Gastrocnemius medialis (tissue), 4 donors: ENCODE measurements around the gene HSD3B7. TPM values are rescaled to one million over a fixed set of nuclear protein-coding genes. Genes with fewer than 3 reads are reported as not detected.

ENCODE experiments used
- ATAC-seq, 2 donors: fragments of 150-250 bp; one replicate each; pipeline ENCODE4 v1.9.1; 2016
- DNase-seq, 2 donors: peaks; one replicate each; pipeline ENCODE4 v3.0.0-alpha.2; 2019
- H3K27ac ChIP-seq, 4 donors: fragments of 200-600 bp; sonication (generic); 1 replicate in 1 of 4; 2 replicates in 3 of 4; pipeline ENCODE4 v1.5.1; 2016 to 2018; ENCODE audit warnings: mild to moderate bottlenecking in 2 of 4, moderate library complexity in 1 of 4
- H3K27me3 ChIP-seq, 3 donors: fragments of 200-600 bp; sonication (generic) in 2 of 3; 1 replicate in 1 of 3; 2 replicates in 2 of 3; pipeline versions ENCODE4 v1.5.1 to v1.6.0; 2016 to 2019; ENCODE audit warnings: mild to moderate bottlenecking in 1 of 3, moderate library complexity in 1 of 3
- H3K36me3 ChIP-seq, 2 donors: fragments of 200-600 bp; sonication (generic) in 1 of 2; one replicate each; pipeline ENCODE4 v1.5.1; 2017 to 2018
- H3K4me1 ChIP-seq, 2 donors: fragments of 200-600 bp; sonication (generic) in 1 of 2; one replicate each; pipeline ENCODE4 v1.5.1; 2016 to 2017; ENCODE audit warnings: mild to moderate bottlenecking in 2 of 2
- H3K4me3 ChIP-seq, 4 donors: fragments of 200-600 bp; sonication (generic) in 3 of 4; 1 replicate in 1 of 4; 2 replicates in 3 of 4; pipeline ENCODE4 v1.5.1; 2016 to 2019; ENCODE audit warnings: mild to moderate bottlenecking in 2 of 4
- H3K9me3 ChIP-seq, 3 donors: fragments of 200-600 bp; sonication (generic) in 2 of 3; 1 replicate in 1 of 3; 2 replicates in 2 of 3; pipeline ENCODE4 v1.5.1; 2016 to 2019
- CTCF ChIP-seq, 5 experiments: fragments of 450-650 bp in 3 of 5; fragments of 200-600 bp in 2 of 5; sonication (generic) in 2 of 5; IDR thresholded peaks in 4 of 5; conservative IDR thresholded peaks in 1 of 5; 1 replicate in 4 of 5; 2 replicates in 1 of 5; pipeline ENCODE4 v1.5.1; 2016 to 2019; ENCODE audit warnings: antibody characterized with exemption in 5 of 5, mild to moderate bottlenecking in 3 of 5, moderate library complexity in 3 of 5
- POLR2A ChIP-seq, 2 donors: fragments of 450-650 bp; IDR thresholded peaks; one replicate each; pipeline ENCODE4 v1.6.1; 2017; ENCODE audit warnings: antibody characterized with exemption in 2 of 2, mild to moderate bottlenecking in 2 of 2, moderate library complexity in 2 of 2
- in situ Hi-C, 4 donors: fragments of 200-750 bp; cut with MboI; loops; one replicate each; pipeline versions ENCODE4 v1.15.0 to v1.8.0; 2017; ENCODE audit warnings: low sequenced_read_pairs in 4 of 4
- intact Hi-C: fragments of 100-400 bp; cut with DNase I; formaldehyde crosslinking; loops from one replicate; pipeline ENCODE4 v1.15.1; 2023; ENCODE audit warnings: low total_unique reads
- total RNA-seq, 4 donors: library from RNA; depleted of rRNA; stranded (reverse); fragments of >200 nt; gene quantifications; one replicate each; pipeline versions ENCODE4 v1.1.0 to v1.2.3, GENCODE V29; 2016

HSD3B7 gene
- total RNA-seq, 4 donors from 2014 or later: 1.5 to 6.8 (median 5.4) TPM

- Histone ChIP-seq H3K36me3 (no peaks in the 10 kb centered on the region), H3K27ac (no peak overlapping the region), H3K4me3 (no peak overlapping the region), H3K4me1 (no peaks in the 10 kb centered on the region), H3K27me3 (peaks cover 6 to 20% (median 15%) of the 10 kb centered on the region in 3 donors), H3K9me3 (no peaks in the 10 kb centered on the region)
- intact Hi-C loops (no loop called here), in situ Hi-C loops (loop anchor here in 2 of 4 donors (25.0 kb wide), 2 partner anchors 158 to 858 kb away; partner anchors contain the start of genes PRSS36 (in 1 of the 2) and ZNF267 (in 1 of the 2))
- DNase-seq (no peak), ATAC-seq (no peak)
- TF ChIP-seq CTCF (IDR thresholded peaks at IDR 0.05 in 4 of 5, conservative IDR thresholded peaks at IDR 0.05 in 1 of 5) (no peak), POLR2A (IDR thresholded peaks at IDR 0.05) (no peak)
Observed at GRCh38 chr16:31004658-31005057, 19.7 kb downstream of the HSD3B7 start.

- Histone ChIP-seq H3K27me3 (peaks cover 12 to 25% (median 20%) of the 10 kb centered on the region in 3 donors), H3K4me1 (no peaks in the 10 kb centered on the region), H3K36me3 (no peaks in the 10 kb centered on the region), H3K27ac (no peak overlapping the region), H3K9me3 (no peaks in the 10 kb centered on the region), H3K4me3 (no peak overlapping the region)
- in situ Hi-C loops: loop anchor here in 2 of 4 donors (25.0 kb wide), 2 partner anchors 157 to 857 kb away; partner anchors contain the start of genes PRSS36 (in 1 of the 2) and ZNF267 (in 1 of the 2)
- TF ChIP-seq POLR2A (IDR thresholded peaks at IDR 0.05): no peak
- DNase-seq: no peak
- intact Hi-C loops: no loop called here
- ATAC-seq: no peak
Observed at GRCh38 chr16:31005350-31006085, 20.5 kb downstream of the HSD3B7 start.

DNA sequence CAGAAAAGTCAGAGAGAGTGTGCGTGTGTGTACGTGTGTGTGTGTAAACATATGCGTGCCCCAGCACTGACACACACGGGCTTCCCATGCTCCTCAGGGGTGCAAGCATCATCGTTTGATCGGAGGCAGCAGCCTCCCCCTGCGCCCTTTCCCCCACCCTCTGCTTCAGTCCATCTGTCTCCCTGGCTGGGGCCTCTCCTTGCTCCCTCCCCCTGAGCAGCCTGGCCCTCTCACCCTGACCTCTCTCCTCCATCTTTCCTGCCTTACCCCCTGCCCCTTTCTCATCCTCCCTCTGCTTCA lies 21.0 kb downstream of the HSD3B7 start:
- Histone ChIP-seq H3K36me3 (no peaks in the 10 kb centered on the region), H3K9me3 (no peaks in the 10 kb centered on the region), H3K4me3 (no peak overlapping the region), H3K27me3 (peaks cover 17 to 30% (median 23%) of the 10 kb centered on the region in 3 donors), H3K27ac (no peak overlapping the region), H3K4me1 (no peaks in the 10 kb centered on the region)
- ATAC-seq (no peak), DNase-seq (no peak)
- in situ Hi-C loops: loop anchor here in 2 of 4 donors (25.0 kb wide), 2 partner anchors 156 to 856 kb away; partner anchors contain the start of genes PRSS36 (in 1 of the 2) and ZNF267 (in 1 of the 2)
- TF ChIP-seq CTCF (IDR thresholded peaks at IDR 0.05 in 4 of 5, conservative IDR thresholded peaks at IDR 0.05 in 1 of 5) (no peak), POLR2A (IDR thresholded peaks at IDR 0.05) (no peak)
- intact Hi-C loops: no loop called here

DNA sequence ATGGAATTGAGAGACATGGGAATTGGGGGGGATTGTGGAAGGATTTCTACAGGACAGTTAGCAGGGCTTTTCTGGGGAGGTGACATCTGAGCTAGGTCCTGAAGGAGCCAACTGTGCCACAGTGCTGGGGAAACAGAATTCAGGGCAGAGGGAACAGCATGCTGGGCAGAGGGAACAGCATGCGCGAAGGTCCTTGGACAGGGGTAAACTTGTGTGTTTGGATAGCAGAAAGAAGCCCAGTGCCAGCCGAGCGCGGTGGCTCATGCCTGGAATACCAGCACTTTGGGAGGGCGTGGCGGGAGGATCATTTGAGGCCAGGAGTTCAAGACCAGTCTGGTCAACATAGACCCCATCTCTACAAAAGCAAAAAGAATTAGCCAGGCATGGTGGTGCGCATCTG lies 21.6 kb downstream of the HSD3B7 start:
- H3K4me1 ChIP-seq: no peaks in the 10 kb centered on the region
- ATAC-seq: no peak
- in situ Hi-C loops: loop anchor here in 2 of 4 donors (25.0 kb wide), 2 partner anchors 156 to 856 kb away; partner anchors contain the start of genes PRSS36 (in 1 of the 2) and ZNF267 (in 1 of the 2)
- no peaks in the 10 kb centered on the region for H3K36me3 ChIP-seq
- peaks cover 22 to 35% (median 29%) of the 10 kb centered on the region in 3 donors for H3K27me3 ChIP-seq
- TF ChIP-seq CTCF (IDR thresholded peaks at IDR 0.05 in 4 of 5, conservative IDR thresholded peaks at IDR 0.05 in 1 of 5): no peak
- TF ChIP-seq POLR2A (IDR thresholded peaks at IDR 0.05): no peak
- H3K4me3 ChIP-seq: no peak overlapping the region
- intact Hi-C loops: no loop called here
- no peaks in the 10 kb centered on the region for H3K9me3 ChIP-seq
- no peak for DNase-seq
- H3K27ac ChIP-seq: no peak overlapping the region

DNA sequence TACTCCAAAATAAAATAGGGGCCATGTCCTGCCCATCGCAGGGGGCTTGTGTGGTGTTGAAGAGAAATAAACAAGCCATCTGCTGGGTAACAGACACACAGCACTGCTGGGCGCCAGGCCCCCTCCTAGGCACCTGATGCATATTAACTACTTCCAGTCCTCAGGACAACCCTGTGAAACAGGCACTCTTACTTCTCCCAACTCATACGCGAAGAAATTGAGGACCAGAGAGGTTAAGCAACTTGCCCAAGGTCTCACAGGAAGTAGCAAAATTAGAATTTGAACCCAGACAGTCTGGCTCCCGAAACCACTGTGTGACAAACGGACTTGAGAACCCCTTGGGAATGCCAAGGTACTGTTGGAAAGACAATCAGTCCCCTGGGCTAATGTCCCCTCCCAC lies 22.7 kb downstream of the HSD3B7 start:
- Histone ChIP-seq H3K27me3 (peaks cover 31 to 46% (median 37%) of the 10 kb centered on the region in 3 donors), H3K36me3 (no peaks in the 10 kb centered on the region), H3K27ac (no peak overlapping the region), H3K4me3 (no peak overlapping the region), H3K9me3 (no peaks in the 10 kb centered on the region), H3K4me1 (no peaks in the 10 kb centered on the region)
- no peak for TF ChIP-seq CTCF (IDR thresholded peaks at IDR 0.05 in 4 of 5, conservative IDR thresholded peaks at IDR 0.05 in 1 of 5)
- no peak for TF ChIP-seq POLR2A (IDR thresholded peaks at IDR 0.05)
- DNase-seq: no peak
- intact Hi-C loops (no loop called here), in situ Hi-C loops (loop anchor here in 2 of 4 donors (25.0 kb wide), 2 partner anchors 155 to 855 kb away; partner anchors contain the start of genes PRSS36 (in 1 of the 2) and ZNF267 (in 1 of the 2))
- ATAC-seq: no peak
